Measurements from ENCODE around the gene SDCCAG8.
A peak's percentile ranks its signal among the peaks of the same experiment; 100 is the strongest.

SDCCAG8 gene

DNA sequence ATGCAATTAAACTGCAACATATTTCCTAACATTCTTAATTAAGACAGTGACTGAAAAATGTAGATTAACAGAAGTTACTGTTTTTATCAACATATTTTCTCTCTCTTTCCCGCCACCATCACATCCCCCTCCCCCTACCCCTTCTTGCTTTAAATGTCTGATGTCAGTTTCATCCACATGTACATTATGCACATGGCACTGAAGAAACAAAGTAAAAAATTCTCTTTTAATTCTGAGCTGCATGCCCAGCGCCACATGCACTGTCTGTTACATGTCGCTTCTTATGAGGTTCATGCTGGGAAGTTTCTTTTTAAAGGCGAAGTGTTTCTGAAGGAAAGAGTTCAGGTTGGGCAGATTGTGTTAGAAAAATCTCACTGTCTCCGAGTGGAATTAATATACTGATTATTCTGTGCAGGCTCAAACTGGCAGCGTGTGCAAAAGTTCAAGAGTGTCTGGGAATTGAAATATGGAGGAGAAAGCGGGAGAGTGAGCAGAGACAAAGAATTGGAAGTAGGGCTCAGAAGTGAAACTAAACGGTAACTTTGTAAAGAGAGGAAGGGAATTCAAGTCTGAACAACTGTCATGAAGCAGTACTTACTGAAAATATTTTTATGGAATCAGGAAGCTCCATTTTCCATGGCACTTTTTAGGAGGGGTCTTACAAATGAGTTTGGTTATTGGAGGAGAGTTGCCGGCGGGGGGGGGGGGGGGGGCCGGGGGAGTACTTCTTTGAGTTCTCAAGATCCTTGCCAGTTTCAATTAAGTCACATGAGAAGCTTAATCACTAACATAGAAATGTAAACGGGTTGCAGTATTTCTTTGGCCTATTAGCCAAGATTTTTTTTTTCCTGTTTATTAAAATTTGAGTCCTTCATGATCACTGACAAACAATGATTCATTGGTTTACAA, 217.6 kb downstream of the SDCCAG8 start:
- no peak for DNase-seq

GRCh38 chr1:243474136-243474881, 218.5 kb downstream of the SDCCAG8 start:
- TF ChIP-seq POLR2A (IDR thresholded peaks at IDR 0.05; ENCODE audit: low read length) (no peak), GATA1 (IDR thresholded peaks at IDR 0.05; ENCODE audit: low read depth, low read length) (no peak)
- no peak for DNase-seq

More for the DNA sequence above, 217.6 kb downstream of the SDCCAG8 start:
- no peak for TF ChIP-seq GATA1 (IDR thresholded peaks at IDR 0.05; ENCODE audit: low read depth, low read length)
- TF ChIP-seq POLR2A (IDR thresholded peaks at IDR 0.05; ENCODE audit: low read length), result no peak

- no peak for DNase-seq
- TF ChIP-seq GATA1 (IDR thresholded peaks at IDR 0.05; ENCODE audit: low read depth, low read length), result no peak
- no peak for TF ChIP-seq POLR2A (IDR thresholded peaks at IDR 0.05; ENCODE audit: low read length)
These were observed 219.1 kb downstream of the SDCCAG8 start for GRCh38 chr1:243474906-243475305.

DNA sequence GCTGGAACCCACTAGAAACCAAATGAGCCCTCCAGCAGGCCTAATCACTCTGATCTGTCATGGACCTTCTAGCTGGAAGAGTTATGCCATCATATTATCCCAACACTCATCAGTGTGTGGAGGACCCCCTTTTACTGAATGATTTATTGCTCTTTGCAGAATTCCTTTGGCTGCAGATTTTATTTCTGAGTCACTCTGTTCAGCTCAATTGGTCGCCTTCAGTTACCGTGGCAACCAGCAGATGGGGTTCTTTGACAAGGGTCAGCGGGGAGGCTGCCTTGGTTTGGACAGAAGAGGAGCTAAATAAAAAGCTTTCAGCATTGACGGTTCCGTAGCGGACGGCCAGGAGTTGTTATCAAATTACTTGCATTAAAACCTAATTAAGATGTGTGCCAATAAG, 220.1 kb downstream of the SDCCAG8 start:
- peak in 1 of 2 experiments; percentile 4 for DNase-seq
- TF ChIP-seq GATA1 (IDR thresholded peaks at IDR 0.05; ENCODE audit: low read depth, low read length) (no peak), POLR2A (IDR thresholded peaks at IDR 0.05; ENCODE audit: low read length) (no peak)

- TF ChIP-seq GATA1 (IDR thresholded peaks at IDR 0.05; ENCODE audit: low read depth, low read length), result no peak
- no peak for TF ChIP-seq POLR2A (IDR thresholded peaks at IDR 0.05; ENCODE audit: low read length)
- no peak for DNase-seq
These were observed 222.0 kb downstream of the SDCCAG8 start for GRCh38 chr1:243477731-243478290.

GRCh38 chr1:243481101-243481500, 225.3 kb downstream of the SDCCAG8 start:
- no peak for DNase-seq
- TF ChIP-seq GATA1 (IDR thresholded peaks at IDR 0.05; ENCODE audit: low read depth, low read length) (no peak), POLR2A (IDR thresholded peaks at IDR 0.05; ENCODE audit: low read length) (no peak)

DNA sequence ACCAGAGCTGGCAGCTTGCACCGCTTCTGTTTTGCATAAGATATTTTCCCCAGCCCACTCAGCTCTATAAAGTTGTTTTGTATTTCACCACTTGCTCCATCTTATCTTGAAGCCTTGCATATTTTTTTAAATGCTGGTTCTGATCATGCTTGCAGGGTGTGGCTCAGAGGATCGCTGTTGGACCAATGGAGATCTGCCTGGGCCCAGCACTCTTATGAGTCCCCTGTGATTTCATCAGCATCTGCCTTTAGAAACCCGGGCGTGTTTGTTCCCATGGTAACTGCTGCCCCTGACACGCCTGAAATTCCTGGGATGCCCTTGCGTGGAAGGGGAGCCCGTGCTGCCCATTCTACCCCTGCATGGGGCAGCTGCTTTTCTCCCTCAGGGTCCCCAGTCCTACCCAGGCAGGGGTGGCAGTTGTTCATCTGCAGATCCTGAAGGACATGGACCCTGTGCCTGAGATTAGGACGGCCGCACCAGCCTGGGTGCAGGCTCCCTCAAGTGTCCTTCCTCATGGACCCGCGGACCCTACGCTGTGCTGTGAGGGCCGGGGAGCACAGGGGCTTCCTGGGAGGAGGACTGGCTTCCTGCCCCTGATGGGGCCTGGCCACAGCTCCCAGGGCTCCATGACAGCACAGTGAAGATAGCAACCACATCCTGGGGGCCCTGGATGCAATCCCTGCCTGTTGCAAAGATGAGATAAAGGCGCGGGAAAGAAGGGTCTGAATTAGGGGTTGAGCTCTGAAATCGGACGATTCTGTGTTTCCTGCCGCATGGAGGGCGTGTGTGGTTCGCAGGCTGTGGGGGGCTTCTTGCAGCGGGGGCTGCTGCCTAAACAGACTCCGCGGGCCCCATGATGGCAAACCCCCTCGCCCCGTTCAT, 226.5 kb downstream of the SDCCAG8 start:
- peak in 1 of 2 experiments; percentile 2 for DNase-seq
- TF ChIP-seq GATA1 (IDR thresholded peaks at IDR 0.05; ENCODE audit: low read depth, low read length) (no peak), POLR2A (IDR thresholded peaks at IDR 0.05; ENCODE audit: low read length) (no peak)

DNA sequence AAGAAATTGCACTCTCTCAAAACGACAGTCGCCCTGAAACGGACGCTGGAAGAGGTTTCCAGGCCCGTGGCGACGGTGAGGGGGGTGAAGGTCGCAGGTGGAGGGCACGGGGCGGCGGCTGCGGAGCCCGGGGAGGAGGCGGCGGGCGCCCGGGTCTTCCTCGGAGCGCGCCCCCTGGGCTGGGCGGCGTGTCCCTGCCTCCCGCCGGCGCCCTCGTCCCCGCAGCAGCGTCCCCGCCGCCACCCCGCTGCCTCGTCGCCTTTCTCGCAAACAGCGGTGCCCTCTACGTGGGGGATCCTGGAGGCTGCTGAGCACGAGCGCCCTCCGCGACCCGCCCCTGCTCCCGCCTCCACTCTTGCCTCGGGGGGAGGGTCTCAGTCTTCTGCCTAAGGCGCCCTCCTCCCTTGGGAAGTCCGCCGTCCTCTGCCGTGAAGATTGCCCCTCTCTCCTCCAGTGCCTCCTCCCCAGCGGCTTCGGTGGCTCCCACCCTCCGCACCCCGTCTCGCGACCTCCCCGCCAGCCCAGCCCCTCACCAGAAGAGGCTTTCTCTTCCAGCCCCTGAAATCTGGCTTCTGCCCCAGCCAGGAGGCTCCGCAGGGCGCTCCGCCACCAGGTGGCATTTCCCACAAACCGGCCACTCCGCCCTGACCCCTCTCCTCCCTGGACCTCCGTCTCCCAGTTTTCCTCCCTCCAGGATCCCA, 227.4 kb downstream of the SDCCAG8 start:
- TF ChIP-seq GATA1 (IDR thresholded peaks at IDR 0.05; ENCODE audit: low read depth, low read length), result no peak
- no peak for TF ChIP-seq POLR2A (IDR thresholded peaks at IDR 0.05; ENCODE audit: low read length)
- no peak for DNase-seq

- TF ChIP-seq POLR2A (IDR thresholded peaks at IDR 0.05; ENCODE audit: low read length), result no peak
- no peak for TF ChIP-seq GATA1 (IDR thresholded peaks at IDR 0.05; ENCODE audit: low read depth, low read length)
- no peak for DNase-seq
These were observed 228.1 kb downstream of the SDCCAG8 start for GRCh38 chr1:243483952-243484351.

GRCh38 chr1:243487036-243487648, 231.3 kb downstream of the SDCCAG8 start:
- no peak for DNase-seq
- no peak for TF ChIP-seq GATA1 (IDR thresholded peaks at IDR 0.05; ENCODE audit: low read depth, low read length)
- TF ChIP-seq POLR2A (IDR thresholded peaks at IDR 0.05; ENCODE audit: low read length), result no peak

DNA sequence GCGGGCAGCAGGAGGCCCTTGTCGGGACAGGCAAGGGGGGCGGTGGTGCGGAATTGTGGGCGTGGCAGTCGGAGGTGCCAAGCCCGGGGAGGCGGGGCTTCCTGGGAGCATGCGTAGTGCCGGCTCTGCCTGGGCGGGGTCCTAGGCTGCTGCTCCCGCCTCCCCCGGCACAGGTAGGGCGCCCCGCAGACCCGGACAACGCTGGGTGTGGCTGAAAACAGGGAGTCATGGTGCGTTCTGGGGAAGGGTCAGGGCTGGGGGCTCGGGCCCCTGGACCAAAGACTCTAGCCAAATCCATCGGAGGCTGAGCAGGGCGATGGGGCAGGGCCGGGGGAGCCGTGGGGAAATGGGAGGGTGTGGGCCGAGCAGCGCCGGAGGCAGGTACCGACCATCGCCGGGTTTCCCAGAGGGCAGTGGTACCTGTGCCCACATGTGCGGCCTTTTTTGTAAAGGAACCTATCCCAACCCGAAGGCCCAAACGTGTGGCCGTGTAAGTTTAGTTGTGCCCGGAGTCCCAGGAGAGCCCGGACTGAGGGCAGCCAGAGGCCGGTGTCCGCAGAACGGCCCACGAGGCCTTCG, 231.9 kb downstream of the SDCCAG8 start:
- TF ChIP-seq GATA1 (IDR thresholded peaks at IDR 0.05; ENCODE audit: low read depth, low read length), result no peak
- TF ChIP-seq POLR2A (IDR thresholded peaks at IDR 0.05; ENCODE audit: low read length), result no peak

More for the DNA sequence above, 231.9 kb downstream of the SDCCAG8 start:
- no peak for DNase-seq

Data from erythroblast (primary cell).